Suprapubic skin (tissue), 4 donors: ENCODE data around the gene ZNF383.

ENCODE experiments used
- CTCF ChIP-seq, 2 donors: fragments of 200-600 bp in 1 of 2; fragments of 450-650 bp in 1 of 2; sonication (generic) in 1 of 2; IDR thresholded peaks; one replicate each; pipeline ENCODE4 v1.5.1; 2016 to 2019; ENCODE audit warnings: antibody characterized with exemption in 2 of 2, mild to moderate bottlenecking in 1 of 2, moderate library complexity in 1 of 2
- POLR2A ChIP-seq, 2 donors: fragments of 450-650 bp; IDR thresholded peaks; one replicate each; pipeline ENCODE4 v1.6.1; 2017; ENCODE audit warnings: antibody characterized with exemption in 2 of 2, mild to moderate bottlenecking in 2 of 2, moderate library complexity in 2 of 2
- POLR2AphosphoS5 ChIP-seq, 3 donors: sonication (generic); formaldehyde crosslinking; IDR thresholded peaks; one replicate each; pipeline ENCODE4 v1.6.1; 2017; ENCODE audit warnings: antibody characterized with exemption in 3 of 3

- TF ChIP-seq CTCF (IDR thresholded peaks at IDR 0.05) (no peak), POLR2AphosphoS5 (IDR thresholded peaks at IDR 0.05) (no peak), POLR2A (IDR thresholded peaks at IDR 0.05) (no peak)
Observed at GRCh38 chr19:37218592-37218935, 550 bp downstream of the ZNF383 start.
